ENCODE data around the gene GALNTL6. TPM values are rescaled to one million over a fixed set of nuclear protein-coding genes. Genes with fewer than 3 reads are reported as not detected.
A peak's percentile ranks its signal among the peaks of the same experiment; 100 is the strongest.

The GALNTL6 gene
- total and polyA plus RNA-seq, 9 of the 15 experiments (the other 6 are each of a cell fraction or from before 2014, with no cell fraction given), result 0.18 to 0.50 (median 0.29) TPM

- no peak for TF ChIP-seq HNRNPUL1 (IDR thresholded peaks at IDR 0.05; ENCODE audit: low read length)
- TF ChIP-seq ZNF224 (CRISPR knock-in tag; IDR thresholded peaks at IDR 0.05), result no peak
- TF ChIP-seq ZNF134 (CRISPR knock-in tag; conservative IDR thresholded peaks at IDR 0.05), result no peak
- TF ChIP-seq HNRNPH1 (optimal IDR thresholded peaks at IDR 0.05; ENCODE audit: low read depth, low read length), result no peak
- no peak for TF ChIP-seq E2F5 (CRISPR knock-in tag; IDR thresholded peaks at IDR 0.05)
- TF ChIP-seq IRF2 (CRISPR knock-in tag; IDR thresholded peaks at IDR 0.05), result no peak
- no peak for TF ChIP-seq DMBX1 (CRISPR knock-in tag; IDR thresholded peaks at IDR 0.05; ENCODE audit: borderline replicate concordance)
- TF ChIP-seq ZNF766 (CRISPR knock-in tag; conservative IDR thresholded peaks at IDR 0.05), result no peak
- TF ChIP-seq NELFE (IDR thresholded peaks at IDR 0.05; ENCODE audit: insufficient read depth, insufficient read length), result no peak
- TF ChIP-seq NR3C1 (CRISPR knock-in tag; IDR thresholded peaks at IDR 0.05), result no peak
- no peak for TF ChIP-seq NFIX (CRISPR knock-in tag; IDR thresholded peaks at IDR 0.05; ENCODE audit: low read depth)
- TF ChIP-seq ELK1 (CRISPR knock-in tag; IDR thresholded peaks at IDR 0.05), result no peak
- TF ChIP-seq ZBTB33 (CRISPR knock-in tag; IDR thresholded peaks at IDR 0.05), result no peak
- TF ChIP-seq HCFC1 (IDR thresholded peaks at IDR 0.05; ENCODE audit: low read depth, low read length), result peak; percentile 58
- TF ChIP-seq ZNF445 (CRISPR knock-in tag; IDR thresholded peaks at IDR 0.05; ENCODE audit: low read depth), result 0 out of 2 replicates have a peak, but pooled peaks have one; percentile 29
- no peak for TF ChIP-seq KDM1A (IDR thresholded peaks at IDR 0.05)
- no peak for TF ChIP-seq NKRF (IDR thresholded peaks at IDR 0.05; ENCODE audit: borderline replicate concordance)
- TF ChIP-seq CBX3 (IDR thresholded peaks at IDR 0.05; ENCODE audit: borderline replicate concordance in 1 of 2, low read length in 2 of 2), result peak in 1 of 2 experiments; percentile 62; a peak in 1 of 3 replicates
- 0 out of 2 replicates have a peak, but pooled peaks have one; percentile 63 for TF ChIP-seq ADNP (tag; IDR thresholded peaks at IDR 0.05)
- no peak for TF ChIP-seq HMG20B (CRISPR knock-in tag; IDR thresholded peaks at IDR 0.05)
- no peak for TF ChIP-seq HNRNPLL (IDR thresholded peaks at IDR 0.05; ENCODE audit: low read depth, low read length, poor library complexity, severe bottlenecking)
- no peak for TF ChIP-seq XRCC3 (IDR thresholded peaks at IDR 0.05)
These were observed 342.7 kb downstream of the GALNTL6 start (continued) for GRCh38 chr4:172155838-172156345.

Measured in K562 (cell line).